ENCODE measurements around the gene BORCS5. TPM values are rescaled to one million over a fixed set of nuclear protein-coding genes. Genes with fewer than 3 reads are reported as not detected.

Gene BORCS5
- total and polyA plus RNA-seq, 5 donors from 2014 or later: 25.0 to 39.2 (median 36.2) TPM

DNA sequence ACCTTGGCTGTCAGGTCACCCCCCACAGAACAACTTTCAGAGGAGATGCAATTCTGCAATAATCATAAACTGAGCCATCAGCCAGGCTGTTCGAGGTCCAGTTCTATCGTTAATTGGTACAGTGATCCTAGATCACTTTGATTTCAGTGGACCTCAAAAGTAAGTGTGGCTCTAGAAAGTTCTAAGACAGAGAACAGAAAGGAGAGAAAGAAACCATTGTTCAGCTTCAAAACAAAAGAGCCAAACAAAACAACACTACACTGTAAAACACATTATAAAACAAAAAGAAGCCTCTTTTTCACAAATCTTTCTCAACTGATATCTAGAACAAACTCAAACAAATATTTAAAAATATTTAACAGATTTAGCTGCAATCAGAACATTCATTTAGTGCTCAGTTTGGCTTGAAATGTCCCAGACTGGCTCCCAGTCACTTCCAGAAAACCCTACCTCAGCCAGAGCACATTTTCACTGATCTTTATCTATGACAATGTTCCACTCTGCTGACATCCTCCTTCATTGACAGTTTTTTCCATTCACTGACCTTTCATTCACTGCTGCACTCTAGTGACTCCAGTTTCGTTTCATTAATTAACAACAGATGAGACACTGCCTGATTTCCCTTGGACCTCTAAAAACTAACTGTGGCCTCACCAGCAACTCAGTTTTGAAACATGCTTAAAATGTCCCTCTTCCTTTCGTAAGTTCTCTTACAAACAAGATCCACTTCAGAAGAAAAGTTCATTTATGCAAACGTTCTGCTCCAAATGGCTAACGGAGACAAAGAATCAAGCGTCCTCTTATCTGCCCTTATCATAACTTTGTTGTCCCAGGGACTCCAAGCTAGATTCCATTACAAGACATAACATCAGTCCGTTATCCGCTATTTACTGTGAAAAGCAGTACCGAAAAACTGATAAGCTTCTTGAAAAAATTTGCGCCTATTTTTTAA is 148.9 kb downstream of the BORCS5 start:
- H3K27ac ChIP-seq (ENCODE audit: insufficient read depth, low read length, poor library complexity, severe bottlenecking): peak overlapping the region; percentile 82

DNA sequence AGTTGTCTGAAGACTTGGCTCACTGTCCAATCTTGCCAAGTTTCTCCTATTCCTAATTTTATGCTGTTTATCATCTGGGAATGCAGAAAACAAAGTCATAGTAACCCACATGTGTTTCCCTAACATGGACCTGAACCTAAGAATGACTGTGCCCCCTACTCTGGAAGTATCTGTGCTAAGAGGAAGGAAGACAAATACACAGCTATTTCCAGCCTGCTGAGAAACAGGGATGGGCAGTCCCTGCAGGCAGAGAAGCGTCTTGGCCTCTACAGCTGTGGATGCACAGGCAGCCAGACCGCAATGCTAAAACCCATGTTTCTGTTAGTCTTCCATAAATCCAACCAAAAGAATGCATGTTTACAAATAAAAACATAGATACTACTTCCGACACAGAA is 149.6 kb downstream of the BORCS5 start:
- peak overlapping the region; percentile 40 to 80 (median 72) for H3K4me3 Mint-ChIP-seq
- H3K36me3 ChIP-seq (ENCODE audit: control insufficient read depth, insufficient read depth, low read length): peaks cover 2% of the 10 kb centered on the region
- H3K4me1 Mint-ChIP-seq: peaks cover 35 to 62% (median 50%) of the 10 kb centered on the region in 4 donors
- H3K27ac Mint-ChIP-seq: peak overlapping the region; percentile 75 to 94 (median 92)
- DNase-seq: no peak
- H3K9me3 ChIP-seq (ENCODE audit: control insufficient read depth in 2 of 2, low read length in 2 of 2): no peaks in the 10 kb centered on the region
- H3K27ac ChIP-seq (ENCODE audit: insufficient read depth, low read length, poor library complexity, severe bottlenecking): peak overlapping the region; percentile 82
- no peaks in the 10 kb centered on the region for H3K9me3 Mint-ChIP-seq
- H3K4me3 ChIP-seq (ENCODE audit: low read depth, low read length): peak overlapping the region; percentile 85
- peaks cover 16% of the 10 kb centered on the region for H3K36me3 Mint-ChIP-seq
- no peak for ATAC-seq (ENCODE audit: low read depth in 2 of 2)
- H3K27me3 Mint-ChIP-seq: no peaks in the 10 kb centered on the region
- no peaks in the 10 kb centered on the region for H3K27me3 ChIP-seq (ENCODE audit: control insufficient read depth, insufficient read depth, low read length)
- peaks cover 69% of the 10 kb centered on the region for H3K4me1 ChIP-seq (ENCODE audit: control insufficient read depth, insufficient read depth, low read length, poor library complexity, severe bottlenecking)

More for the DNA sequence above, 148.9 kb downstream of the BORCS5 start:
- H3K27ac Mint-ChIP-seq: peak overlapping the region; percentile 92 to 94 (median 92)
- H3K4me1 ChIP-seq (ENCODE audit: control insufficient read depth, insufficient read depth, low read length, poor library complexity, severe bottlenecking): peaks cover 71% of the 10 kb centered on the region
- H3K36me3 ChIP-seq (ENCODE audit: control insufficient read depth, insufficient read depth, low read length): peaks cover 2% of the 10 kb centered on the region
- no peaks in the 10 kb centered on the region for H3K9me3 Mint-ChIP-seq
- no peaks in the 10 kb centered on the region for H3K9me3 ChIP-seq (ENCODE audit: control insufficient read depth in 2 of 2, low read length in 2 of 2)
- H3K27me3 ChIP-seq (ENCODE audit: control insufficient read depth, insufficient read depth, low read length): no peaks in the 10 kb centered on the region
- H3K4me1 Mint-ChIP-seq: peaks cover 41 to 67% (median 56%) of the 10 kb centered on the region in 4 donors
- H3K36me3 Mint-ChIP-seq: peaks cover 21% of the 10 kb centered on the region
- H3K27me3 Mint-ChIP-seq: no peaks in the 10 kb centered on the region
- H3K4me3 Mint-ChIP-seq: peak overlapping the region; percentile 40 to 80 (median 72)
- H3K4me3 ChIP-seq (ENCODE audit: low read depth, low read length): peak overlapping the region; percentile 85
- DNase-seq (peak in 2 of 3 donors; percentile 30 to 65), ATAC-seq (ENCODE audit: low read depth in 2 of 2) (peak in 1 of 2 donors; percentile 11)

DNA sequence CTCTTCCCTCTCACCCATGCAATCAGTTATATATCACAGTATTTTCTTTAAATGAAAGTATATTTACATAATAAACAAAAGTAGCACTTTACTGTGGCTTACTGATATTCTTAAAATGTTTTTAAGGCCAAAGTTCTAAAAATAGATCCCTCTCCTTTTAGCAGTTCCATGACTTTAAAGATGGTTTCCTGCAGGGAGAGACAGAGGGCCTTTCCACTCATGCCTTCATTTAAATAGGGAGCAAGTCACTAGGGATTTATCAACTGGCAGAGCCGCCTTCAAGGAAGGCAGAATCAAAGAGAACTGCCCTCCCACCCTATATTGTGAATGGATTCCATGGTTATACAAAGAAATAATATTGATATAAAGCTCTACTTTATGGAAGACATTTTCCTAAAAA is 150.2 kb downstream of the BORCS5 start:
- ATAC-seq (ENCODE audit: low read depth in 2 of 2) (no peak), DNase-seq (no peak)
- Mint-ChIP-seq H3K27ac (peak overlapping the region; percentile 75 to 94 (median 92)), H3K36me3 (peaks cover 16% of the 10 kb centered on the region), H3K9me3 (no peaks in the 10 kb centered on the region), H3K4me1 (peaks cover 35 to 60% (median 46%) of the 10 kb centered on the region in 4 donors), H3K27me3 (no peaks in the 10 kb centered on the region), H3K4me3 (peak overlapping the region in 2 of 4 donors; percentile 40 to 65)
- H3K27me3 ChIP-seq (ENCODE audit: control insufficient read depth, insufficient read depth, low read length): no peaks in the 10 kb centered on the region
- H3K36me3 ChIP-seq (ENCODE audit: control insufficient read depth, insufficient read depth, low read length): peaks cover 2% of the 10 kb centered on the region
- H3K4me1 ChIP-seq (ENCODE audit: control insufficient read depth, insufficient read depth, low read length, poor library complexity, severe bottlenecking): peaks cover 69% of the 10 kb centered on the region
- no peaks in the 10 kb centered on the region for H3K9me3 ChIP-seq (ENCODE audit: control insufficient read depth in 2 of 2, low read length in 2 of 2)
- peak overlapping the region; percentile 82 for H3K27ac ChIP-seq (ENCODE audit: insufficient read depth, low read length, poor library complexity, severe bottlenecking)
- H3K4me3 ChIP-seq (ENCODE audit: low read depth, low read length): peak overlapping the region; percentile 85

DNA sequence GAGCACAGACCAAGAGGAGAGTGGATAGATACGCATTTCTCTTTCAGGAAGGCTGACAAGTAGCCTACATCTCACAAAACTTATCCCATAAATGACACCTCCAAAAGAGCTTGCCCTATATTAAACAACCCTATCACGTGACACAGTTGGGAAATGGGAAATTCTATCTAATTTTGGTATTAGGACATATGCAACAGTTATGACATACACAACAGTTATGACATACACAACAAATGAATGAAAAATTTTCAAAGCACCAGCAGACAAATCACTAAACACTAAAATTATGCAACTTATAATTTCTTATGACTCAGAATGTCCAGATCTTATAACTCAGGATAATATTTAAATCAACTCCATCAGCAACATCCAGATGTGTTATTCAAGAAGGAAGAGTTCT is 151.7 kb downstream of the BORCS5 start:
- Mint-ChIP-seq H3K9me3 (no peaks in the 10 kb centered on the region), H3K4me3 (peak overlapping the region in 2 of 4 donors; percentile 45 to 47), H3K36me3 (peaks cover 13% of the 10 kb centered on the region), H3K27ac (peak overlapping the region in 2 of 3 donors; percentile 9 to 34), H3K27me3 (no peaks in the 10 kb centered on the region), H3K4me1 (peaks cover 25 to 48% (median 35%) of the 10 kb centered on the region in 4 donors)
- ATAC-seq (ENCODE audit: low read depth in 2 of 2) (no peak), DNase-seq (no peak)
- Histone ChIP-seq H3K9me3 (ENCODE audit: control insufficient read depth in 2 of 2, low read length in 2 of 2) (no peaks in the 10 kb centered on the region), H3K27ac (ENCODE audit: insufficient read depth, low read length, poor library complexity, severe bottlenecking) (no peak overlapping the region), H3K4me3 (ENCODE audit: low read depth, low read length) (peak overlapping the region; percentile 16), H3K4me1 (ENCODE audit: control insufficient read depth, insufficient read depth, low read length, poor library complexity, severe bottlenecking) (peaks cover 67% of the 10 kb centered on the region), H3K27me3 (ENCODE audit: control insufficient read depth, insufficient read depth, low read length) (no peaks in the 10 kb centered on the region), H3K36me3 (ENCODE audit: control insufficient read depth, insufficient read depth, low read length) (peaks cover 8% of the 10 kb centered on the region)

DNA sequence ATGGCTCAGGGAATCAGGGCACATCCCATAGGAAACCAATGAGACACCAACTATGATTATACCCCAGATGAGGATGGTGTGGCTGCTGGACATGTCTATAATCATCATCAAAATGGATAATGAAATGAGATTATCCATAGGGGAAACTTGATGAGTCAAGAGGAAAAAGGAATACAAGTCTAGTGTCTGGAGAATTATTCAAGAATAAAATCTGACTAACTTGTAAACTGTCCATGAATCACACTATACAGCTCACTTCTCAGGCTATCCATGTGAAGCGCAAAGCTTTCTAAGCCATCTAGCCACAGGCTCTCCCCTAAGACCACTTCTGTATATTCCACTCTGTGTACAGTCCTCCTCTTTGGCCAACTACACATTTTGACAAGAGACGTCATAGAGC is 153.3 kb downstream of the BORCS5 start:
- Histone ChIP-seq H3K9me3 (ENCODE audit: control insufficient read depth in 2 of 2, low read length in 2 of 2) (no peaks in the 10 kb centered on the region), H3K27me3 (ENCODE audit: control insufficient read depth, insufficient read depth, low read length) (no peaks in the 10 kb centered on the region), H3K4me3 (ENCODE audit: low read depth, low read length) (peak overlapping the region; percentile 4), H3K27ac (ENCODE audit: insufficient read depth, low read length, poor library complexity, severe bottlenecking) (no peak overlapping the region), H3K4me1 (ENCODE audit: control insufficient read depth, insufficient read depth, low read length, poor library complexity, severe bottlenecking) (peaks cover 59% of the 10 kb centered on the region), H3K36me3 (ENCODE audit: control insufficient read depth, insufficient read depth, low read length) (peaks cover 12% of the 10 kb centered on the region)
- H3K4me3 Mint-ChIP-seq: no peak overlapping the region
- peaks cover 24 to 50% (median 36%) of the 10 kb centered on the region in 4 donors for H3K4me1 Mint-ChIP-seq
- peaks cover 16% of the 10 kb centered on the region for H3K36me3 Mint-ChIP-seq
- no peaks in the 10 kb centered on the region for H3K27me3 Mint-ChIP-seq
- DNase-seq (no peak), ATAC-seq (ENCODE audit: low read depth in 2 of 2) (no peak)
- no peaks in the 10 kb centered on the region for H3K9me3 Mint-ChIP-seq
- peak overlapping the region in 1 of 3 donors; percentile 72 for H3K27ac Mint-ChIP-seq

DNA sequence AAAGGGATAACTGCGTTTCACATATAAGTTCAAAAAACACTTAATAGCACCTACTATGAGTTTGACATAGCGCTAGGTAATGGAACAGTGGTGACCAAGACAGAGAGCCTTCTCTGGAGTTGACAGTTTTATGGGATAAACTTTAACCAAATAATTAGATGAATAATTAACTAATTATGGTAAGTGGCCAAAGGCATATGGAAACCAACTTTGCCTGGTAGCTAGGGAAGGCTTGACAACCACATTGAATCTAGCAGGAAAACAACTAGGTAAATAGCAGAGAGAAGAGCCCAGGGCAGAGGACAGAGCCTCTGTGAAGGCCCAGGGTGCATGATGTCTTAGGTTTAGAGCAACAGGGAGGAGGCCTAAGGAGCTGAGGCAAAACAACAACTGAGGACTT is 153.7 kb downstream of the BORCS5 start:
- Histone ChIP-seq H3K27ac (ENCODE audit: insufficient read depth, low read length, poor library complexity, severe bottlenecking) (no peak overlapping the region), H3K9me3 (ENCODE audit: control insufficient read depth in 2 of 2, low read length in 2 of 2) (no peaks in the 10 kb centered on the region), H3K4me1 (ENCODE audit: control insufficient read depth, insufficient read depth, low read length, poor library complexity, severe bottlenecking) (peaks cover 55% of the 10 kb centered on the region), H3K4me3 (ENCODE audit: low read depth, low read length) (peak overlapping the region; percentile 4), H3K27me3 (ENCODE audit: control insufficient read depth, insufficient read depth, low read length) (no peaks in the 10 kb centered on the region), H3K36me3 (ENCODE audit: control insufficient read depth, insufficient read depth, low read length) (peaks cover 14% of the 10 kb centered on the region)
- Mint-ChIP-seq H3K27ac (peak overlapping the region in 1 of 3 donors; percentile 72), H3K4me3 (no peak overlapping the region), H3K27me3 (no peaks in the 10 kb centered on the region), H3K36me3 (peaks cover 14% of the 10 kb centered on the region), H3K4me1 (peaks cover 23 to 46% (median 33%) of the 10 kb centered on the region in 4 donors), H3K9me3 (no peaks in the 10 kb centered on the region)
- no peak for DNase-seq
- no peak for ATAC-seq (ENCODE audit: low read depth in 2 of 2)

DNA sequence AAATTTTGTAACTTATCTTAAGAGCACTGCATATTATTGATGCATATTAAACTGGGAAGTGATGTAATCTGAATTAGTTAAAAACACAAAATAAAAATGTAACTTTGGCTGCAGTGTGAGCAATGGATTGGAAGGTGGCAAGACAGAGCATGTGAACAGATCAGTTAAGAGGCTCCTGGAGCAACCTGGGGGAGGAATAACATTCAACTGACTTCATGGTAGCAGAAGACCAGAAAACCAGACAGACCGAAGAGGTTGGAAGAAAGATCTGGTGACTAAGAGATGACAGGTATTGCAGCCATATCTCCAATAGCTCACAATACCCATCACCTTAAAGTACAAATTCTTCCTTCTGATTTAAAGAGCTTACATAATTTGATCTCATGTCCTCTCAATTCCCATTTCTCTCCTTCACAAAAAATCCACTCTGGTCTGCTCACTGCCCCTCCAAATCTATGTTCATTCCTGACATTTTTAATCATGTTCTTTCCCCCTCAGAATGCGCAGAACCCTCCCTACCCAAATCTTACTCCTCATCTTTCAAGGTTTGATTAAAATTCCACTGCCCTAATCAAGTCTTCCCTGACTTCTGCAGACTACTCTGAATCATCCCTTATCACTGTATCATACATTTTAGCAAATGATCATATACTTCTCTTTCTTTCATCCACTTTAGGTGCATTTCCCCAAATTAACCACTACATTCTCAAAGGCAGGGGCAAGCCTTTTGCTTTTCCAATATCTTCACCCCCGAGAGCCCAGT is 154.3 kb downstream of the BORCS5 start:
- H3K36me3 Mint-ChIP-seq: peaks cover 14% of the 10 kb centered on the region
- no peaks in the 10 kb centered on the region for H3K9me3 Mint-ChIP-seq

More for the DNA sequence above, 154.3 kb downstream of the BORCS5 start:
- H3K36me3 ChIP-seq (ENCODE audit: control insufficient read depth, insufficient read depth, low read length): peaks cover 18% of the 10 kb centered on the region
- Mint-ChIP-seq H3K27me3 (no peaks in the 10 kb centered on the region), H3K27ac (no peak overlapping the region), H3K4me1 (peaks cover 19 to 41% (median 29%) of the 10 kb centered on the region in 4 donors), H3K4me3 (no peak overlapping the region)
- DNase-seq (no peak), ATAC-seq (ENCODE audit: low read depth in 2 of 2) (no peak)
- H3K9me3 ChIP-seq (ENCODE audit: control insufficient read depth in 2 of 2, low read length in 2 of 2): no peaks in the 10 kb centered on the region
- no peak overlapping the region for H3K27ac ChIP-seq (ENCODE audit: insufficient read depth, low read length, poor library complexity, severe bottlenecking)
- peak overlapping the region; percentile 2 for H3K4me3 ChIP-seq (ENCODE audit: low read depth, low read length)
- H3K27me3 ChIP-seq (ENCODE audit: control insufficient read depth, insufficient read depth, low read length): no peaks in the 10 kb centered on the region
- peaks cover 49% of the 10 kb centered on the region for H3K4me1 ChIP-seq (ENCODE audit: control insufficient read depth, insufficient read depth, low read length, poor library complexity, severe bottlenecking)
